GM12878 (cell line): ENCODE data around the gene CCDC15. TPM values are rescaled to one million over a fixed set of nuclear protein-coding genes. Genes with fewer than 3 reads are reported as not detected.

Experiments used
- ATAC-seq: fragments of 200-7000 bp; cut with Tn5 transposase; 3 replicates; pipeline ENCODE4 v1.9.1; 2020; ENCODE audit warnings: mild to moderate bottlenecking, moderate library complexity
- BruUV-seq: library from RNA; stranded (reverse); fragments of 400-500 nt; replicated peaks from 2 replicates; lab custom pipeline; 2021; lab: Mats Ljungman, UMichigan
- CTCF ChIA-PET: fragments of 300-600 bp; sonication (Branson Sonifier 250); formaldehyde crosslinking; extraction: SDS; loops from one replicate; lab custom pipeline; 2021; ENCODE audit warnings: inconsistent platforms; lab: Yijun Ruan, JAX
- POLR2A ChIA-PET: fragments of 350-600 bp; formaldehyde crosslinking; extraction: SDS; loops from one replicate; lab custom pipeline; 2021; ENCODE audit warnings: inconsistent platforms; lab: Charles Lee
- RAD21 ChIA-PET: fragments of 300-600 bp; sonication (Branson Sonifier 250); formaldehyde crosslinking; loops from one replicate; lab custom pipeline; 2023; ENCODE audit warnings: antibody characterized with exemption; ENCODE audit not compliant: unreplicated experiment; lab: Charles Lee
- SMC1A ChIA-PET: fragments of 300-600 bp; sonication (Branson Sonifier 250); formaldehyde crosslinking; loops from one replicate; lab custom pipeline; 2023; ENCODE audit not compliant: unreplicated experiment, uncharacterized antibody; lab: Charles Lee
- DNase-seq: peaks from one replicate; pipeline ENCODE4 v3.0.0-alpha.2; 2011; ENCODE audit warnings: low read depth, low spot score
- FAIRE-seq: peaks from 3 replicates; lab custom pipeline; 2011; peaks lifted over from hg19 to GRCh38; lab: Jason Lieb, UNC
- H2AFZ ChIP-seq: 2 replicates; pipeline ENCODE4 v1.6.0; 2011; ENCODE audit warnings: low read depth, low read length, control low read depth; ENCODE audit not compliant: control insufficient read depth
- H3K27ac ChIP-seq: 2 replicates; pipeline ENCODE4 v1.5.1; 2011; ENCODE audit warnings: control low read depth; ENCODE audit not compliant: control insufficient read depth, insufficient read depth
- H3K27me3 ChIP-seq, 2 experiments: replicated peaks in 1 of 2; 2 replicates each; pipeline versions ENCODE4 v1.6.0 to v1.6.1; 2011; ENCODE audit warnings: low read length in 1 of 2; ENCODE audit not compliant: control insufficient read depth in 2 of 2, insufficient read depth in 2 of 2
- H3K36me3 ChIP-seq, 2 experiments: 2 replicates each; pipeline ENCODE4 v1.5.1; 2011; ENCODE audit warnings: low read length in 1 of 2; ENCODE audit not compliant: control insufficient read depth in 2 of 2, insufficient read depth in 2 of 2
- H3K4me1 ChIP-seq: 2 replicates; pipeline ENCODE4 v1.6.1; 2011; ENCODE audit warnings: mild to moderate bottlenecking, low read length, moderate library complexity, mixed read lengths; ENCODE audit not compliant: control insufficient read depth, insufficient read depth
- H3K4me2 ChIP-seq: 2 replicates; pipeline ENCODE4 v1.6.0; 2011; ENCODE audit warnings: control low read depth; ENCODE audit not compliant: control insufficient read depth, insufficient read depth
- H3K4me3 ChIP-seq: fragments of 200-600 bp; sonication (generic); 2 replicates; pipeline ENCODE4 v1.5.1; 2016
- H3K79me2 ChIP-seq: 2 replicates; pipeline ENCODE4 v1.6.0; 2011; ENCODE audit warnings: low read length; ENCODE audit not compliant: control insufficient read depth, insufficient read depth
- H3K9ac ChIP-seq: 2 replicates; pipeline ENCODE4 v1.8.0; 2011; ENCODE audit warnings: low read length, control low read depth, mixed read lengths; ENCODE audit not compliant: control insufficient read depth, insufficient read depth
- H3K9me3 ChIP-seq: replicated peaks from 3 replicates; pipeline ENCODE4 v1.5.1; 2011; ENCODE audit warnings: mild to moderate bottlenecking, low read length; ENCODE audit not compliant: control insufficient read depth, insufficient read depth
- H4K20me1 ChIP-seq: 2 replicates; pipeline ENCODE4 v1.6.0; 2011; ENCODE audit not compliant: control insufficient read depth, insufficient read depth
- ASH2L ChIP-seq: fragments of 300-600, 200-600 bp; sonication (generic); IDR thresholded peaks from 2 replicates; pipeline ENCODE4 v1.6.1; 2017; ENCODE audit warnings: low read depth, mild to moderate bottlenecking, borderline replicate concordance
- BHLHE40 ChIP-seq, 2 experiments: fragments of 450-650 bp in 1 of 2; IDR thresholded peaks; 2 replicates each; pipeline ENCODE4 v1.6.1; 2011 to 2017; ENCODE audit warnings: low read depth in 2 of 2, borderline replicate concordance in 1 of 2, improper control_type of control experiment in 1 of 2, low read length in 1 of 2, mild to moderate bottlenecking in 1 of 2
- CREB1 ChIP-seq: IDR thresholded peaks from 2 replicates; pipeline ENCODE4 v1.6.1; 2012; ENCODE audit warnings: low read depth, mild to moderate bottlenecking, inconsistent platforms
- FOXM1 ChIP-seq: IDR thresholded peaks from 2 replicates; pipeline ENCODE4 v1.6.1; 2012; ENCODE audit warnings: low read depth, mild to moderate bottlenecking, inconsistent platforms, low read length, moderate library complexity
- LARP7 ChIP-seq: fragments of 450-650 bp; IDR thresholded peaks from 2 replicates; pipeline ENCODE4 v1.6.1; 2017; ENCODE audit warnings: mild to moderate bottlenecking
- NFYB ChIP-seq: IDR thresholded peaks from 2 replicates; pipeline ENCODE4 v1.6.1; 2011; ENCODE audit warnings: low read depth, mild to moderate bottlenecking, low read length, improper control_type of control experiment, moderate library complexity; ENCODE audit not compliant: insufficient read depth
- PAX5 ChIP-seq: IDR thresholded peaks from 2 replicates; pipeline ENCODE4 v1.6.1; 2011; ENCODE audit warnings: low read depth, low read length, borderline replicate concordance
- POLR2AphosphoS5 ChIP-seq: IDR thresholded peaks from 2 replicates; pipeline ENCODE4 v1.6.1; 2011; ENCODE audit warnings: mild to moderate bottlenecking, low read length, inconsistent platforms
- RELA ChIP-seq: fragments of 450-650 bp; IDR thresholded peaks from 2 replicates; pipeline ENCODE4 v1.8.0; 2014; ENCODE audit warnings: borderline replicate concordance; ENCODE audit not compliant: partially characterized antibody
- ZSCAN29 ChIP-seq: fragments of 450-650 bp; IDR thresholded peaks from 2 replicates; pipeline ENCODE4 v1.6.1; 2017; ENCODE audit warnings: mild to moderate bottlenecking, moderate library complexity
- whole genome bisulfite sequencing: methylation state at CpG from one replicate; pipeline ENCODE4 v1.1.6; 2016; ENCODE audit warnings: low lambda C conversion rate; ENCODE audit not compliant: insufficient replicate concordance, insufficient coverage; ENCODE audit errors: missing lambda C conversion rate; 5-methylcytosine and 5-hydroxymethylcytosine counted together
- in situ Hi-C: fragments of 300-500 bp; cut with MboI; formaldehyde crosslinking; loops from 9 replicates; pipeline ENCODE4 v1.14.3; 2018; ENCODE audit warnings: mixed read lengths
- intact Hi-C: fragments of 100-400 bp; cut with micrococcal nuclease; formaldehyde crosslinking; loops from one replicate; pipeline ENCODE4 v1.14.2; 2022; ENCODE audit not compliant: unreplicated experiment
- polyA plus RNA-seq, 11 experiments: library from polyadenylated mRNA; depleted of rRNA in 4 of 11; unstranded in 6 of 11; stranded (reverse) in 5 of 11; fragments of >200 nt; fragmentation: Nextera tagmentation in 4 of 11; fragmentation: Illumina TruSeq in 1 of 11; extraction: Ambion mirVana in 4 of 11; extraction: Trizol in 1 of 11; gene quantifications; 1 replicate in 1 of 11; 2 replicates in 10 of 11; pipeline versions ENCODE4 v1.2.1 to v1.2.3, GENCODE V29; 2011 to 2016; ENCODE audit warnings: inconsistent platforms in 2 of 11, missing spikeins in 2 of 11, low read depth in 1 of 11
- total RNA-seq, 4 experiments: library from RNA; depleted of rRNA in 3 of 4; stranded (reverse); fragments of >200 nt in 3 of 4; fragmentation: Illumina TruSeq in 1 of 4; extraction: Trizol in 1 of 4; gene quantifications; 2 replicates each; pipeline versions ENCODE4 v1.2.1 to v1.2.3, GENCODE V29; 2013 to 2021
- TF ChIP-seq, protein P1 (sequence below): fragments of 450-650 bp; conservative IDR thresholded peaks from 2 replicates; pipeline ENCODE4 v1.6.1; 2017; ENCODE audit warnings: mild to moderate bottlenecking, moderate library complexity
- TF ChIP-seq, protein P2 (sequence below): fragments of 450-650 bp; IDR thresholded peaks from 2 replicates; pipeline ENCODE4 v1.6.1; 2018; ENCODE audit warnings: mild to moderate bottlenecking, low read depth, moderate library complexity; ENCODE audit not compliant: partially characterized antibody

CCDC15 gene
- total and polyA plus RNA-seq, 10 of the 15 experiments (the other 5 are each of a cell fraction or from before 2014, with no cell fraction given) = 2.0 to 5.3 (median 3.3) TPM

DNA sequence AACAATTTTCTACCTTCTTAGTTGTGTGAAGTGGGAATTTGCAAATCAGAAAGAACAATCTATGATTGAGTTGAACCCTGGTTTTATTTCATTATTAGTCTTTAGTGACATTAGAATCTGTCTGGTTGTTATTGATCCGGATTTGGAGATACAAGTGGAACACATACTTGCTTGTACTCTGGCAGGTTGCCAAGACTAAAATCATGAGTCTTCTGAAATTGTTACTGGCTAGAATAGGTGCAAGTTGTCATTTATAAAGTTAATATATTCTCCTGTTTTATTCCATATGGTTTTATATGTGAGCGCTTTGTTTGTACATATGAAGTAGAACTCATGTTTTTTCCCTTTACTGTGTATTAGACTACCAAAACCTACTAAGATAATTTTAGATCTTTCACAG lies 23.0 kb downstream of the CCDC15 start (continued):
- TF ChIP-seq ZSCAN29 (no peak), NFYB (no peak), CREB1 (no peak), PAX5 (no peak), POLR2AphosphoS5 (no peak)
- TF ChIP-seq, protein P1, sequence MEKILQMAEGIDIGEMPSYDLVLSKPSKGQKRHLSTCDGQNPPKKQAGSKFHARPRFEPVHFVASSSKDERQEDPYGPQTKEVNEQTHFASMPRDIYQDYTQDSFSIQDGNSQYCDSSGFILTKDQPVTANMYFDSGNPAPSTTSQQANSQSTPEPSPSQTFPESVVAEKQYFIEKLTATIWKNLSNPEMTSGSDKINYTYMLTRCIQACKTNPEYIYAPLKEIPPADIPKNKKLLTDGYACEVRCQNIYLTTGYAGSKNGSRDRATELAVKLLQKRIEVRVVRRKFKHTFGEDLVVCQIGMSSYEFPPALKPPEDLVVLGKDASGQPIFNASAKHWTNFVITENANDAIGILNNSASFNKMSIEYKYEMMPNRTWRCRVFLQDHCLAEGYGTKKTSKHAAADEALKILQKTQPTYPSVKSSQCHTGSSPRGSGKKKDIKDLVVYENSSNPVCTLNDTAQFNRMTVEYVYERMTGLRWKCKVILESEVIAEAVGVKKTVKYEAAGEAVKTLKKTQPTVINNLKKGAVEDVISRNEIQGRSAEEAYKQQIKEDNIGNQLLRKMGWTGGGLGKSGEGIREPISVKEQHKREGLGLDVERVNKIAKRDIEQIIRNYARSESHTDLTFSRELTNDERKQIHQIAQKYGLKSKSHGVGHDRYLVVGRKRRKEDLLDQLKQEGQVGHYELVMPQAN = no peak

DNA sequence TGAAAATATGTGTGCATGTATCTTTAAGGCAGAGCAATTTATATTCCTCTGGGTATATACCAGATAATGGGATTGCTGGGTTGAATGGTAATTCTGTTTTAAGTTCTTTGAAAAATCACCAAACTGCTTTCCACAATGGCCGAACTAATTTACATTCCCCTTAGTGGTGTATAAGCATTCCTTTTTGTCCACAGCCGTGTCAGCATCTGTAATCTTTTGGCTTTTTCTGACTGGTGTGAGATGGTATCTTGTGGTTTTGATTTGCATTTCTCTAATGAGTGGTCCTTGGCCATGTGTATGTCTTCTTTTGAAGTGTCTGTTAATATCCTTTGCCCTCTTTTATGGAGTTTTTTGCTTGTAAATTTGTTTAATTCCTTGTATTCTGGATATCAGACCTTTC lies 24.3 kb downstream of the CCDC15 start:
- H3K36me3 ChIP-seq = no peaks in the 10 kb centered on the region
- in situ Hi-C loops (no loop called here), intact Hi-C loops (no loop called here)
- no TSS peak for BruUV-seq
- DNase-seq (no peak), FAIRE-seq (no peak), ATAC-seq (no peak)
- ChIA-PET RAD21 (no interaction called here), SMC1A (no interaction called here), POLR2A (no interaction called here), CTCF (interaction anchor here (0.7 kb wide), 1 partner anchor 289 kb away, joined by 3 read pairs; no protein-coding TSS in a partner anchor)
- H3K9me3 ChIP-seq = peaks cover 3% of the 10 kb centered on the region; the same call in 2 of the 3 replicates
- no peaks in the 10 kb centered on the region for H3K79me2 ChIP-seq
- no peak overlapping the region for H2AFZ ChIP-seq
- H3K4me1 ChIP-seq = no peaks in the 10 kb centered on the region
- H3K4me3 ChIP-seq = no peak overlapping the region
- H3K9ac ChIP-seq = no peak overlapping the region
- 46% methylated on average over 2 of the region's 2 CpGs for whole genome bisulfite sequencing
- H3K27me3 ChIP-seq = no peaks in the 10 kb centered on the region
- H4K20me1 ChIP-seq = no peaks in the 10 kb centered on the region
- H3K27ac ChIP-seq = no peak overlapping the region
- H3K4me2 ChIP-seq = no peak overlapping the region
- TF ChIP-seq, protein P2, sequence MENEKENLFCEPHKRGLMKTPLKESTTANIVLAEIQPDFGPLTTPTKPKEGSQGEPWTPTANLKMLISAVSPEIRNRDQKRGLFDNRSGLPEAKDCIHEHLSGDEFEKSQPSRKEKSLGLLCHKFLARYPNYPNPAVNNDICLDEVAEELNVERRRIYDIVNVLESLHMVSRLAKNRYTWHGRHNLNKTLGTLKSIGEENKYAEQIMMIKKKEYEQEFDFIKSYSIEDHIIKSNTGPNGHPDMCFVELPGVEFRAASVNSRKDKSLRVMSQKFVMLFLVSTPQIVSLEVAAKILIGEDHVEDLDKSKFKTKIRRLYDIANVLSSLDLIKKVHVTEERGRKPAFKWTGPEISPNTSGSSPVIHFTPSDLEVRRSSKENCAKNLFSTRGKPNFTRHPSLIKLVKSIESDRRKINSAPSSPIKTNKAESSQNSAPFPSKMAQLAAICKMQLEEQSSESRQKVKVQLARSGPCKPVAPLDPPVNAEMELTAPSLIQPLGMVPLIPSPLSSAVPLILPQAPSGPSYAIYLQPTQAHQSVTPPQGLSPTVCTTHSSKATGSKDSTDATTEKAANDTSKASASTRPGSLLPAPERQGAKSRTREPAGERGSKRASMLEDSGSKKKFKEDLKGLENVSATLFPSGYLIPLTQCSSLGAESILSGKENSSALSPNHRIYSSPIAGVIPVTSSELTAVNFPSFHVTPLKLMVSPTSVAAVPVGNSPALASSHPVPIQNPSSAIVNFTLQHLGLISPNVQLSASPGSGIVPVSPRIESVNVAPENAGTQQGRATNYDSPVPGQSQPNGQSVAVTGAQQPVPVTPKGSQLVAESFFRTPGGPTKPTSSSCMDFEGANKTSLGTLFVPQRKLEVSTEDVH = no peak
- TF ChIP-seq, protein P1 = no peak
- TF ChIP-seq LARP7 (no peak), RELA (no peak), BHLHE40 (IDR thresholded peaks at IDR 0.05; ENCODE audit: borderline replicate concordance in 1 of 2, low read depth in 2 of 2, low read length in 1 of 2) (no peak), FOXM1 (no peak), ASH2L (no peak)
